Measurements from ENCODE around the gene PEX11G. TPM values are rescaled to one million over a fixed set of nuclear protein-coding genes. Genes with fewer than 3 reads are reported as not detected.

Gene PEX11G
- 4.0 and 6.4 TPM in 2 replicates for total RNA-seq (2014; rRNA removed; shearing (Covaris generic))

GRCh38 chr19:7488736-7489353, at the start of gene PEX11G:
TSS of gene PEX11G (minus strand) at chr19:7489035. CDS start at chr19:7489010, 25 bp downstream.
- peak; percentile 80 for DNase-seq (ENCODE audit: low spot score)

GRCh38 chr19:7535998-7536695, 47.3 kb upstream of the PEX11G start:
- no peak for DNase-seq (ENCODE audit: low spot score)

- DNase-seq (ENCODE audit: low spot score): peak; percentile 90
These were observed 46.5 kb upstream of the PEX11G start, which contains the start of gene PNPLA6 for GRCh38 chr19:7535047-7535997. TSS of gene PNPLA6 (plus strand) at chr19:7535717. CDS start at chr19:7535789, 72 bp downstream.

GRCh38 chr19:7534531-7535046, 45.8 kb upstream of the PEX11G start:
- peak; percentile 32 for DNase-seq (ENCODE audit: low spot score)

- peak; percentile 70 for DNase-seq (ENCODE audit: low spot score)
These were observed 45.2 kb upstream of the PEX11G start for GRCh38 chr19:7533925-7534480.

GRCh38 chr19:7533281-7533885, 44.5 kb upstream of the PEX11G start:
- DNase-seq (ENCODE audit: low spot score): no peak

GRCh38 chr19:7529610-7530490, 41.0 kb upstream of the PEX11G start:
- no peak for DNase-seq (ENCODE audit: low spot score)

GRCh38 chr19:7529246-7529600, 40.4 kb upstream of the PEX11G start:
- DNase-seq (ENCODE audit: low spot score): no peak

- DNase-seq (ENCODE audit: low spot score): no peak
These were observed 39.8 kb upstream of the PEX11G start for GRCh38 chr19:7528522-7529245.

- DNase-seq (ENCODE audit: low spot score): no peak
These were observed 39.3 kb upstream of the PEX11G start for GRCh38 chr19:7528192-7528519.

GRCh38 chr19:7527516-7528191, 38.8 kb upstream of the PEX11G start:
- no peak for DNase-seq (ENCODE audit: low spot score)

GRCh38 chr19:7526059-7526929, 37.5 kb upstream of the PEX11G start:
- DNase-seq (ENCODE audit: low spot score): no peak

GRCh38 chr19:7524992-7525739, 36.3 kb upstream of the PEX11G start:
- DNase-seq (ENCODE audit: low spot score): no peak

- DNase-seq (ENCODE audit: low spot score): no peak
These were observed 35.7 kb upstream of the PEX11G start for GRCh38 chr19:7524523-7524922.

GRCh38 chr19:7522923-7523667, 34.3 kb upstream of the PEX11G start:
- no peak for DNase-seq (ENCODE audit: low spot score)

Measured in HT-29 (cell line).